GM23248 (cell line): ENCODE data around the gene CLN3.

Experiments
- EZH2 ChIP-seq: fragments of 200-600 bp; sonication (generic); IDR thresholded peaks from 2 replicates; pipeline ENCODE4 v1.6.1; 2018; ENCODE audit warnings: antibody characterized with exemption, mild to moderate bottlenecking; ENCODE audit not compliant: insufficient read depth, poor library complexity, severe bottlenecking
- EZH2phosphoT487 ChIP-seq: fragments of 200-600 bp; sonication (generic); IDR thresholded peaks from 2 replicates; pipeline ENCODE4 v1.6.1; 2018; ENCODE audit warnings: antibody characterized with exemption, moderate library complexity, mild to moderate bottlenecking, low read depth; ENCODE audit not compliant: insufficient read depth

DNA sequence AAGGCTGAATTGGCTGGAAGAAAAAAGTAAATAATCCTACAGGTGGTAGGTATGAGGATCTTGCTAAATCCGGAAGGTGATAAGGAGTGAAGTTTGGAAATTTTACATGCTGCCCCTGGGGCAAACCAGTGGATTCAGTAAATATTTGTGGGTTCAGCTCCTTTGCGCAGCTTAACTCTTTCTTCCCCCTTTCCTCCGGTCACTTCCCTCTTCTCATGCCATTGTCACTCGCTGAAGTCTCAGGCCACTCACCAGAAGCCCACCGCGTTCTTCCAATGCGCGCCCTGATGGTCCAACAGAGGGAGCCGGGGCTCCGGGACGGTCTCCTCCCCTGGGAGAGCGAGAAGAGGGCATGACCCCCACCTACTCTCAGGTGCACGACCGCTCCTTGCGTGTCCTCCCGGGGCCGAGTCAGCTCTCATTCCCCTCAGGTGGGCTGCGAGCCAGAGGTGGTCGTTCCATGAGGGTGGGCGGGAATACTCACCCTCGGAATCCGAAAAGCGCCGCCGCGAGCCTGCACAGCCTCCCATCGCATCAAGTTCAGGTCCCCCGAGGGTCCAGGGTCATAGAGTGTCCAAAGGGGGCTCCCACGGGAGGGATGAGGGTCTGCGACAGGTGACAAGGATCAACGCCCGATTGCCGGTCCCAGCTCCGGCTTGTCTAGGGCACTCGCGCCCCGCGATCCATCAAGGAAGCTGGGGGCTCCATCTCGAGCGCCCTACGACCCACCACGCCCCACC lies 474 bp downstream of the CLN3 start:
- TF ChIP-seq EZH2phosphoT487, result no peak
- TF ChIP-seq EZH2, result no peak
